ENCODE measurements around the gene ELMO1. TPM values are rescaled to one million over a fixed set of nuclear protein-coding genes. Genes with fewer than 3 reads are reported as not detected.
"Not testable (repeated sequence)": the region's sequence is repeated elsewhere in the genome, so short reads cannot be mapped to it uniquely, and the experiment has no call there.

Gene ELMO1
- total RNA-seq, 2 donors from 2014 or later = 32.2 to 46.7 TPM

DNA sequence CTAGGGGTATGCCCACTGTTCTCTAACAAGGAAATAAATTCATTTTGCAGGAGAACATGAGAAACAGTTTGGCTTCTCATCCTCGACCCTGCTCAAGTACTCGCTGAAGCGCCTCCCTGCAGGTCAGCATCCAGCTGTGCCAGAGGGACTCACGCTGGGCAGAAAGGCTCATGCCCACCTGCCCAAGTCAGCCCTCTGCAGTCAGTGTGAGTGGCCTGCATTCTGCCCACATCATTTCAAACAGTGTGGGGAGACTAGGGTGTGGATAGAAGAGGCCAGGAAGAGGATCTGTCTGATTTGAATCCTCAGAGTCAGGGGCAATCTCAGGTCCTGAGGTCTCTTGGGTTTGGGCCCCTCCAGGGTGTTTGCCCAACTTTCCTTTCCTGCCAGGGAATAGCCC lies 297.8 kb downstream of the ELMO1 start:
- intact Hi-C loops (cut with DNase I) = no loop called here
- DNase-seq (ENCODE audit: low spot score) = no peak

DNA sequence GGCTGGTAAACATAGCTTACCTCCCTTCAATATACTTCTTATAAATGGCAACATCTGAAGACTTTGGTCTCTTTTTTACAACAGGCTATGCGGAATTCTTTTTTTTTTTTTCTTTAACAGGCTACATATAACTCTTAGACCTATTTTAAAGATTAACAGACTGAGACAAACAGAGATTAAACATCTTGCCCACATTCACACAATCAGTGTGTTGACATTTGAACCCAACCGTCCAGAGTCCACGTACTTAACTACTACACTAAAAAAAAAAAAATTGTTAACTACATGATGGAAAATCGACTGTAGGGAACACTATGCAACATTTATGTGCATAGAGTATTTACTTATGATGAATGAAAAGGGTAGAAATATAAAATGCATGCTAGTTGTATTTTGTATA lies 298.5 kb downstream of the ELMO1 start:
- intact Hi-C loops (cut with DNase I) = no loop called here
- no peak for DNase-seq (ENCODE audit: low spot score)

GRCh38 chr7:37149773-37150124 lies 298.9 kb downstream of the ELMO1 start:
- DNase-seq (ENCODE audit: low spot score) = no peak

DNA sequence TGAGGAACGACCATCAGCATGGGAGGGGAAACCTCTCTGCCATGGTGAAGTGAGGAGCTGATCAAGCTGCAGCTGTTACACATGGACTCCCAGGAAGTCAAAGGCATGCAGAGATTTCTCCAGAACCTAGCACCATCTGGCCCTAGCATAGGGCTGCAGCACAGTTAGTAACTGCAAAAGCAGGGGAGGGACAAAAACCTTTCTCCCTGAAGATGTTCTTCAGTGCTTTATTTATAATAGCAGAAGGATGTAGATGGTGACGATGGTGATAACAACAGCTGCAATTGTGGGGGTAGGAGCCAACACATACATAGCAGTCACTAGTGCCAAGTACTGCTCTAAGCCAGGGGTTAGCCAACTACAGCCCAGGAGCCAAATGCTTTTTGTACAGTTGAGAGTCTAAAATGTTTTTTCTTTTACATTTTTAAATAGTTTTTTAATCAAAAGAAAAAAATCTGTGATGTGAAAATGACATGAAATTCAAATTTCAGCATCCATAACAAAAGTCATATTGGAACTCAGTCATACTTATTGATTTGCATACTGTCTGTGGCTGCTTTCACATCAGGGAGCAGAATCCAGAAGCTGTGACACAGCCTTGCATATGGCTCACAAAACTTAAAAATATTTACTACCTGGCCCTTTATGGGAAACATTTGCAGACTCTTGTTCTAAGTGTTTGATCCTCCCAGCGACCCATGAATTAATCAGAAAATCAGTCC lies 299.5 kb downstream of the ELMO1 start:
- no peak for DNase-seq (ENCODE audit: low spot score)
- intact Hi-C loops (cut with DNase I) = no loop called here

More at GRCh38 chr7:37149773-37150124, 298.9 kb downstream of the ELMO1 start:
- intact Hi-C loops (cut with DNase I) = no loop called here

GRCh38 chr7:37145682-37146081 lies 303.0 kb downstream of the ELMO1 start:
- DNase-seq (ENCODE audit: low spot score) = no peak
- intact Hi-C loops (cut with DNase I) = no loop called here

GRCh38 chr7:37144423-37144822 lies 304.2 kb downstream of the ELMO1 start:
- no peak for DNase-seq (ENCODE audit: low spot score)
- intact Hi-C loops (cut with DNase I) = no loop called here

- DNase-seq (ENCODE audit: low spot score) = no peak
- intact Hi-C loops (cut with DNase I) = no loop called here
Measured at GRCh38 chr7:37142958-37143357, 305.7 kb downstream of the ELMO1 start.

DNA sequence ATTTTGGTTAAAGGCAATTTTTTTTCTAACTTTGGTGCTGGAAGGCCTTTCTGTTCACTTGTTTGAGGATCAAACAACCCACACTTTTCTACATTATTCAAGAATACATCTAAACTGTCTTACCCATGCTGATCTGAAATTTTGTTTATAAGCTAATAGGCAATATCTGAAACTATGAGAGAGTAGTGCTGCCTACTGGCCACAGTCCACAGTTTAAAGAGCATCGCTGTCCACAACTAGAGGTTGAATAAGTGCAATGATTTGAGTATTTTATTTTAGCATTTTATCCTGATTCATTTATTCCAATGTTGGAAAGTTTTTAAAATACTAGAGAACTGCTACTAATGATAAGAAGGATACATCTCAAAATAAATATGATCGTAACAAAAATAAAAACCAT lies 306.9 kb downstream of the ELMO1 start:
- intact Hi-C loops (cut with DNase I) = no loop called here
- no peak for DNase-seq (ENCODE audit: low spot score)

DNA sequence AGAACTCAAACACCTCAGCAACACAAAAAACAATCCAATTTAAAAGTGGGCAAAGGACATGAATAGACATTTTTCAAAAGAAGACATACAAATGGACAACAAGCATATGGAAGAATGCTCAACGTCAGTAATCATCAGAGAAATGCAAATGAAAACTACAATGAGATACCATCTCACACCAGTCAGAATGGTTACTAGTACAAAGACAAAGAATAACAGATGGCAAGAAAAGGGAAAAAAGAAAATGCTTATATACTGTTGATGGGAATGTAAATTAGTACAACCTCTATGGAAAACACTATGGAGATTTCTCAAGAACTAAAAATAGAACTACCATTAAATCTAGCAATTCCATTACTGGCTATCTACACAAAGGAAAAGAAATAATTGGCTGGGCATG lies 314.8 kb downstream of the ELMO1 start:
- intact Hi-C loops (cut with DNase I); DNase-seq (ENCODE audit: low spot score): not testable (repeated sequence)

GRCh38 chr7:37131855-37132254 lies 316.8 kb downstream of the ELMO1 start:
- intact Hi-C loops (cut with DNase I) = no loop called here
- no peak for DNase-seq (ENCODE audit: low spot score)

- intact Hi-C loops (cut with DNase I) = no loop called here
- DNase-seq (ENCODE audit: low spot score) = no peak
Measured at GRCh38 chr7:37129035-37129425, 319.6 kb downstream of the ELMO1 start.

GRCh38 chr7:37128327-37129034 lies 320.2 kb downstream of the ELMO1 start:
- intact Hi-C loops (cut with DNase I) = no loop called here
- no peak for DNase-seq (ENCODE audit: low spot score)

- intact Hi-C loops (cut with DNase I) = no loop called here
- no peak for DNase-seq (ENCODE audit: low spot score)
Measured at GRCh38 chr7:37119296-37119860, 329.3 kb downstream of the ELMO1 start.

DNA sequence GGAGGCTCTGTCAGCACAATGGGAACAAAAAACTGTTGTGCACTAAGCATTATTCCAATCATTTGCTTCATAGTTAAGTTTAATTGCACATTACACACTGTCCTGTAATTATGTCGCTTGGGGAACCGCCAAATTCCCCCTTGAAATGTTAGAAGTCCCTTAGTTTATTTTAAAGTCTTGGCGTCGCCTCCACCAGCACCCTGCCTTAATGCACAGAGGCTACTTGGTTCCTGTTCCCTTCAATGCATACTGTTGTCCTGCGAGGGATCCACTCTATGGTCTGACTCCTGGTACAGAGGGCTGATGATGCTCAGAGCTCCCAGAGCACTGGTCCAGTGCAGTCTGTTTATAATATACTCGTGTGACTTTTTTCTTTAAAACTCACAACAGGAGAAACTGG lies 330.7 kb downstream of the ELMO1 start:
- intact Hi-C loops (cut with DNase I) = no loop called here
- no peak for DNase-seq (ENCODE audit: low spot score)

DNA sequence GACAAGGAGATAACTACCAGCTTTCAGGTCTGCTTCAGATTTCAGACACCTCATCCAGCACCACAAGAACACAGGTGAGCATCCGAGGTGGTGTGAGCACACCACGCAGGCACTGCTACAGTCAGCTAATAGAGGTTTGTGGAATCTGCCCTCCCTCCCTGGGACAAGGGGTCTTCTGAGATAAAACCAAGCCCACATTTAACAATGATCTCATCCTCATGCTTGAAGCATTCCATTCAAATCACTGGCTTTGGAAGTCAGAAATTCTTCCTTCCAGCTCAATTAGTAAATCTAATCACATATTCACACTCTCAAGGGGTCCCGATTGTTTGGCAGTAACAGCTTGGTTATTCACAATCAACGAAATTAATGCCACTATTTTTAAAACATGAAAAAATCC lies 331.4 kb downstream of the ELMO1 start:
- intact Hi-C loops (cut with DNase I) = no loop called here
- DNase-seq (ENCODE audit: low spot score) = no peak

- DNase-seq (ENCODE audit: low spot score) = no peak
- intact Hi-C loops (cut with DNase I) = no loop called here
Measured at GRCh38 chr7:37116093-37116701, 332.5 kb downstream of the ELMO1 start.

DNA sequence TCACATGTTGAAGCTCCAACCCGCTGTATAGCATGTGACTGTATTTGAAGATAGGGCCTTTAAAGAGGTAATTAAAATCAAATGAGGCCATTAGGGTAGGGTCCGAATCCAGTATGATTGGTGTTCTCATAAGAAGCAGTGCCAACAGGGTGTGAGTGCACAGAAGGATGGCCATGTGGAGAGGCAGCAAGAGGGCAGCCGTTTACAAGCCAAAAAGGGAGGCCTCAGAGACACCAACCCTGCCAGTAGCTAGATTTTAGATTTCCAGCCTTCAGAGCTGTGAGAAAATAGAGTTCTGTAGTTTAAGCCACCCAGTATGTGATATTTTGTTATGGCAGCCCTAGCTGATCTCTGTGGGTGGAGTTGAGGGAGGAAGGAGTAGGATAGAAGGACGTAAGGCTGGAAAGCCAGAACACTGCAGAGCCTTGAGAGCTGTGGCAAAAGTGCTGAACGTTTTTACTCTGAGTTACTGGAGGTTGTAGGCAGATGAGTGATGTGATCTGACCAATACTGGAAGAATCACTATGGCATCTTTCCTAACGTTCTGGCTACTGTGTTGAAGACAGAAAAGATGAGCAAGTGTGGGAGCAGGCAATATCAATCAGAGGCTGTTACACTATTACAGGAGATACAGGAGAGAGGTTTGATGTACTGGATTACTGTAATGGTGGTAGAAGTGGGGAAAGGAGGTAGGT lies 334.9 kb downstream of the ELMO1 start:
- intact Hi-C loops (cut with DNase I) = no loop called here
- no peak for DNase-seq (ENCODE audit: low spot score)

GRCh38 chr7:37112876-37113275 lies 335.8 kb downstream of the ELMO1 start:
- intact Hi-C loops (cut with DNase I) = no loop called here
- no peak for DNase-seq (ENCODE audit: low spot score)

DNA sequence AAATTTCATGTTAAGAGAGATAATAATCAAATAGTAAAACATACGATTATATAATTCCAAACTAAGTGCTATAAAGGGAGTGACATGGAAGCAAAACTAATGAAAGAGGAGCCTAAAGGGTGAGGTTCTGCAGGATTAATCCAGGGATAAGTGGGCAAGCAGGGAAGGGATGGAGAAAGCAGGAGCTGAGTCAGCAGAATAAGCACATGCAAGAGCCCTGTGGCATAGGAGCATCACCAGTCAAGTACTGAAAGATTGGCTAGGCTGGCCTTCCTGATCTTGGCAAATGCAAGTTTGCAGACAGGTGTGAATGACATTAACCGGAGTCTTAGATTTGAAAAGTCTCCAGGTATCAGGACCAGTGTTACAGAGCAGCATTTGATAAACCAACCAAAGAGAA lies 336.4 kb downstream of the ELMO1 start:
- no peak for DNase-seq (ENCODE audit: low spot score)
- intact Hi-C loops (cut with DNase I) = no loop called here

- no peak for DNase-seq (ENCODE audit: low spot score)
- intact Hi-C loops (cut with DNase I) = no loop called here
Measured at GRCh38 chr7:37111459-37111858, 337.2 kb downstream of the ELMO1 start.
